ENCODE measurements around the gene CDKN2B.

The CDKN2B gene

GRCh38 chr9:22010866-22011625 lies 1.9 kb upstream of the CDKN2B start:
- H3K27me3 Mint-ChIP-seq = peaks cover 56% of the 10 kb centered on the region
- H3K4me3 Mint-ChIP-seq = no peak overlapping the region
- H3K9me3 Mint-ChIP-seq = no peaks in the 10 kb centered on the region
- no peak overlapping the region for H3K27ac Mint-ChIP-seq
- peaks cover 12% of the 10 kb centered on the region for H3K4me1 Mint-ChIP-seq
- ATAC-seq = no peak
- peak; percentile 36 for DNase-seq
- no peaks in the 10 kb centered on the region for H3K36me3 Mint-ChIP-seq (ENCODE audit: low read depth)

GRCh38 chr9:22009506-22009867 lies 382 bp upstream of the CDKN2B start:
- H3K27me3 Mint-ChIP-seq = peaks cover 71% of the 10 kb centered on the region

GRCh38 chr9:22008384-22008716 lies 755 bp downstream of the CDKN2B start:
- DNase-seq = no peak
- peak overlapping the region; percentile 78 for H3K4me3 Mint-ChIP-seq
- no peak for ATAC-seq
- H3K27ac Mint-ChIP-seq = no peak overlapping the region
- peaks cover 5% of the 10 kb centered on the region for H3K36me3 Mint-ChIP-seq (ENCODE audit: low read depth)
- H3K9me3 Mint-ChIP-seq = no peaks in the 10 kb centered on the region
- H3K27me3 Mint-ChIP-seq = peaks cover 78% of the 10 kb centered on the region
- H3K4me1 Mint-ChIP-seq = peaks cover 25% of the 10 kb centered on the region

More at GRCh38 chr9:22009506-22009867, 382 bp upstream of the CDKN2B start:
- Mint-ChIP-seq H3K9me3 (no peaks in the 10 kb centered on the region), H3K4me1 (peaks cover 25% of the 10 kb centered on the region), H3K36me3 (ENCODE audit: low read depth) (peaks cover 5% of the 10 kb centered on the region), H3K27ac (no peak overlapping the region), H3K4me3 (peak overlapping the region; percentile 78)
- ATAC-seq (no peak), DNase-seq (no peak)

GRCh38 chr9:22005702-22006606 lies 3.2 kb downstream of the CDKN2B start:
- peaks cover 25% of the 10 kb centered on the region for H3K4me1 Mint-ChIP-seq
- no peak overlapping the region for H3K27ac Mint-ChIP-seq
- ATAC-seq (peak; percentile 3), DNase-seq (no peak)
- no peaks in the 10 kb centered on the region for H3K9me3 Mint-ChIP-seq
- H3K27me3 Mint-ChIP-seq = peaks cover 80% of the 10 kb centered on the region
- H3K4me3 Mint-ChIP-seq = peak overlapping the region; percentile 24
- peaks cover 5% of the 10 kb centered on the region for H3K36me3 Mint-ChIP-seq (ENCODE audit: low read depth)

GRCh38 chr9:22005021-22005701 lies 3.9 kb downstream of the CDKN2B start:
- H3K9me3 Mint-ChIP-seq = no peaks in the 10 kb centered on the region
- peaks cover 5% of the 10 kb centered on the region for H3K36me3 Mint-ChIP-seq (ENCODE audit: low read depth)
- H3K4me3 Mint-ChIP-seq = peak overlapping the region; percentile 24
- peaks cover 22% of the 10 kb centered on the region for H3K4me1 Mint-ChIP-seq
- no peak for ATAC-seq
- DNase-seq = no peak
- peak overlapping the region; percentile 26 for H3K27ac Mint-ChIP-seq
- H3K27me3 Mint-ChIP-seq = peaks cover 76% of the 10 kb centered on the region

GRCh38 chr9:22002038-22002437 lies 7.1 kb downstream of the CDKN2B start:
- H3K9me3 Mint-ChIP-seq = no peaks in the 10 kb centered on the region
- ATAC-seq (no peak), DNase-seq (no peak)
- H3K27me3 Mint-ChIP-seq = peaks cover 64% of the 10 kb centered on the region
- no peak overlapping the region for H3K27ac Mint-ChIP-seq
- peaks cover 5% of the 10 kb centered on the region for H3K36me3 Mint-ChIP-seq (ENCODE audit: low read depth)
- no peak overlapping the region for H3K4me3 Mint-ChIP-seq
- H3K4me1 Mint-ChIP-seq = peaks cover 13% of the 10 kb centered on the region

- Mint-ChIP-seq H3K4me3 (no peak overlapping the region), H3K36me3 (ENCODE audit: low read depth) (no peaks in the 10 kb centered on the region), H3K27ac (no peak overlapping the region), H3K9me3 (no peaks in the 10 kb centered on the region), H3K4me1 (peaks cover 15% of the 10 kb centered on the region), H3K27me3 (peaks cover 50% of the 10 kb centered on the region)
- DNase-seq (no peak), ATAC-seq (no peak)
These were observed 11.1 kb downstream of the CDKN2B start for GRCh38 chr9:21998026-21998425.

- Mint-ChIP-seq H3K4me1 (peaks cover 15% of the 10 kb centered on the region), H3K36me3 (ENCODE audit: low read depth) (no peaks in the 10 kb centered on the region), H3K27ac (no peak overlapping the region), H3K4me3 (no peak overlapping the region), H3K27me3 (peaks cover 48% of the 10 kb centered on the region), H3K9me3 (no peaks in the 10 kb centered on the region)
- no peak for ATAC-seq
- no peak for DNase-seq
These were observed 11.6 kb downstream of the CDKN2B start for GRCh38 chr9:21997480-21997879.

- peaks cover 42% of the 10 kb centered on the region for H3K27me3 Mint-ChIP-seq
These were observed 12.2 kb downstream of the CDKN2B start for GRCh38 chr9:21996858-21997257.

GRCh38 chr9:21996438-21996837 lies 12.7 kb downstream of the CDKN2B start:
- ATAC-seq = no peak
- Mint-ChIP-seq H3K9me3 (no peaks in the 10 kb centered on the region), H3K36me3 (ENCODE audit: low read depth) (no peaks in the 10 kb centered on the region), H3K4me3 (peak overlapping the region; percentile 93), H3K4me1 (peaks cover 15% of the 10 kb centered on the region), H3K27ac (no peak overlapping the region), H3K27me3 (peaks cover 40% of the 10 kb centered on the region)
- no peak for DNase-seq

More at GRCh38 chr9:21996858-21997257, 12.2 kb downstream of the CDKN2B start:
- DNase-seq = no peak
- no peak overlapping the region for H3K4me3 Mint-ChIP-seq
- ATAC-seq = no peak
- no peak overlapping the region for H3K27ac Mint-ChIP-seq
- no peaks in the 10 kb centered on the region for H3K36me3 Mint-ChIP-seq (ENCODE audit: low read depth)
- peaks cover 15% of the 10 kb centered on the region for H3K4me1 Mint-ChIP-seq
- H3K9me3 Mint-ChIP-seq = no peaks in the 10 kb centered on the region

- H3K27me3 Mint-ChIP-seq = peaks cover 36% of the 10 kb centered on the region
- no peaks in the 10 kb centered on the region for H3K36me3 Mint-ChIP-seq (ENCODE audit: low read depth)
- ATAC-seq (no peak), DNase-seq (peak; percentile 31)
- peaks cover 15% of the 10 kb centered on the region for H3K4me1 Mint-ChIP-seq
- peak overlapping the region; percentile 85 for H3K27ac Mint-ChIP-seq
- H3K9me3 Mint-ChIP-seq = no peaks in the 10 kb centered on the region
- H3K4me3 Mint-ChIP-seq = peak overlapping the region; percentile 93
These were observed 13.3 kb downstream of the CDKN2B start for GRCh38 chr9:21995666-21996398.

GRCh38 chr9:21995006-21995665 lies 14.0 kb downstream of the CDKN2B start:
- DNase-seq (peak; percentile 77), ATAC-seq (peak; percentile 69)
- H3K4me3 Mint-ChIP-seq = peak overlapping the region; percentile 93
- peaks cover 17% of the 10 kb centered on the region for H3K4me1 Mint-ChIP-seq
- H3K9me3 Mint-ChIP-seq = no peaks in the 10 kb centered on the region
- H3K27me3 Mint-ChIP-seq = peaks cover 40% of the 10 kb centered on the region
- peak overlapping the region; percentile 85 for H3K27ac Mint-ChIP-seq
- H3K36me3 Mint-ChIP-seq (ENCODE audit: low read depth) = peaks cover 2% of the 10 kb centered on the region

GRCh38 chr9:21994556-21995005 lies 14.5 kb downstream of the CDKN2B start, which contains the start of gene CDKN2B-AS1:
TSS of gene CDKN2B-AS1 (plus strand) at chr9:21994791.
- Mint-ChIP-seq H3K36me3 (ENCODE audit: low read depth) (peaks cover 2% of the 10 kb centered on the region), H3K27ac (peak within 1 kb of the TSS; percentile 85), H3K27me3 (peaks cover 40% of the 10 kb centered on the region), H3K4me1 (peaks cover 19% of the 10 kb centered on the region), H3K4me3 (peak within 1 kb of the TSS; percentile 93), H3K9me3 (no peaks in the 10 kb centered on the region)
- DNase-seq = peak; percentile 50
- ATAC-seq = peak; percentile 44
